Measurements from ENCODE around the gene RPAP2. TPM values are rescaled to one million over a fixed set of nuclear protein-coding genes. Genes with fewer than 3 reads are reported as not detected.

RPAP2 gene
- total and polyA plus RNA-seq, 10 of the 15 experiments (the other 5 are each of a cell fraction or from before 2014, with no cell fraction given): 11.4 to 39.5 (median 21.7) TPM

- H3K9ac ChIP-seq (ENCODE audit: control insufficient read depth, insufficient read depth, low read length): no peak overlapping the region
- WGBS (ENCODE audit: insufficient coverage, insufficient replicate concordance, low lambda C conversion rate, missing lambda C conversion rate): 96% methylated on average over 4 of the region's 4 CpGs
- H3K9me3 ChIP-seq (replicated peaks; ENCODE audit: control insufficient read depth, insufficient read depth, low read length): peaks cover 5% of the 10 kb centered on the region; the same call in 2 of the 3 replicates
- intact Hi-C loops (cut with micrococcal nuclease; ENCODE audit: unreplicated experiment) (no loop called here), in situ Hi-C loops (cut with MboI) (no loop called here)
- FAIRE-seq (no peak), ATAC-seq (no peak), DNase-seq (ENCODE audit: low read depth, low spot score) (no peak)
- no TSS peak for BruUV-seq (replicated peaks)
- ChIA-PET RAD21 (ENCODE audit: unreplicated experiment) (no interaction called here), SMC1A (ENCODE audit: uncharacterized antibody, unreplicated experiment) (interaction anchor here (0.8 to 1.6 kb wide), 4 partner anchors 9 to 65 kb away, joined by 3 to 6 read pairs (median 3); no protein-coding TSS in a partner anchor), CTCF (interaction anchor here (1.0 to 1.1 kb wide), 2 partner anchors 12 to 330 kb away, joined by 3 read pairs; no protein-coding TSS in a partner anchor), POLR2A (no interaction called here)
- H2AFZ ChIP-seq (ENCODE audit: control insufficient read depth, low read depth, low read length): no peak overlapping the region
- H3K4me2 ChIP-seq (ENCODE audit: control insufficient read depth, insufficient read depth): no peak overlapping the region
- peaks cover 4 to 9% of the 10 kb centered on the region in 2 experiments; a peak in 3 of 4 replicates for H3K36me3 ChIP-seq (ENCODE audit: control insufficient read depth in 2 of 2, insufficient read depth in 2 of 2, low read length in 1 of 2)
- TF ChIP-seq MYB (IDR thresholded peaks at IDR 0.05; ENCODE audit: borderline replicate concordance, low read depth, low read length) (no peak), SRF (IDR thresholded peaks at IDR 0.05; ENCODE audit: low read depth in 2 of 2, low read length in 2 of 2) (no peak), MEF2B (IDR thresholded peaks at IDR 0.05; ENCODE audit: partially characterized antibody, poor library complexity, severe bottlenecking) (peak; percentile 22), CBX5 (IDR thresholded peaks at IDR 0.05; ENCODE audit: low read depth) (peak; percentile 43; the same call in 1 of the 2 replicates)
- H3K4me1 ChIP-seq (ENCODE audit: control insufficient read depth, insufficient read depth, low read length): no peaks in the 10 kb centered on the region
- no peak overlapping the region for H3K27ac ChIP-seq (ENCODE audit: control insufficient read depth, insufficient read depth)
- no peaks in the 10 kb centered on the region for H3K27me3 ChIP-seq (replicated peaks in 1 of 2; ENCODE audit: control insufficient read depth in 2 of 2, insufficient read depth in 2 of 2, low read length in 1 of 2)
- H4K20me1 ChIP-seq (ENCODE audit: control insufficient read depth, insufficient read depth): no peaks in the 10 kb centered on the region
- no peaks in the 10 kb centered on the region for H3K79me2 ChIP-seq (ENCODE audit: control insufficient read depth, insufficient read depth, low read length)
- no peak overlapping the region for H3K4me3 ChIP-seq
Observed at GRCh38 chr1:92327794-92328193, 28.9 kb downstream of the RPAP2 start.

DNA sequence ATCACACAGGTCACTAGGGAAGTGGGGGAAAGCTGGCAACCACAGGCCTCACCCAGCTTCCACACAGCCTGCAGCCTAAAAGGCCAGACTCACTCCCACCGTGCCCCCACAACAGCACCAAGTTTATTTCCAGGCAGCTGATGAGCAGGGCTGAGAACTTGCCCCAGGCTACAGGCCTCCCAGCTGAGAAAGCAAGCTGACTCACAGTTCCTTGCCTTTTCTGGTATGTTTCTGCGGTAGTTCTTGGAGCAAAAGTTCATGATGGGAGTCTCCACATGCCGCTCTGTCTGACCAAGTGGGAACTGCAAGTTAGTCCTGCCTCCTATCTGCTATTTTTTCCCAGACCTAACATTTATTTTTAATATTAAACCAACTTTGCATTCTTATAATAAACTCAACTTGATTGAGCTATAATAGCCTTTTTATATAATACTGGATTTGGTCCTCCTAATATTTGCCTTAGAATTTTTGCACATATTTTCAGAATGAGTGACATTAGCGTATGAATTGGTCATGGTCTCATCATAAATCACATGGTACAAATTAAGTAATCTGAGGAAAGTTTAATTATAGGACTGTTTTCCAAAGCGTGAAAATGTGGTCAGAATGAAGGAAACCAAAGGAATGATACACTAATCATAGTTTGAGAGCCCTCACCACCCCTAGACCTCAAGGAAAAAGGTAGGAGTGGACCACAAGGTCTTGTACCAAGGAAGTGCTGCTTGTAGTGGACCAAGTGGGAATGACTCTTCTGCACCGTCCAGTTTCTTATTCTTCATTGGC is 30.7 kb downstream of the RPAP2 start:
- 94% methylated on average over 6 of the region's 6 CpGs for WGBS (ENCODE audit: insufficient coverage, insufficient replicate concordance, low lambda C conversion rate, missing lambda C conversion rate)
- ChIA-PET CTCF (interaction anchor here (1.0 kb wide), 1 partner anchor 274 kb away, joined by 3 read pairs; no protein-coding TSS in a partner anchor), POLR2A (interaction anchor here (0.6 kb wide), 1 partner anchor 194 kb away, joined by 6 read pairs; no protein-coding TSS in a partner anchor), RAD21 (ENCODE audit: unreplicated experiment) (no interaction called here), SMC1A (ENCODE audit: uncharacterized antibody, unreplicated experiment) (interaction anchor here (0.8 kb wide), 1 partner anchor 12 kb away, joined by 3 read pairs; no protein-coding TSS in a partner anchor)
- no peaks in the 10 kb centered on the region for H3K4me1 ChIP-seq (ENCODE audit: control insufficient read depth, insufficient read depth, low read length)
- FAIRE-seq (no peak), DNase-seq (ENCODE audit: low read depth, low spot score) (no peak), ATAC-seq (no peak)
- no peak overlapping the region for H2AFZ ChIP-seq (ENCODE audit: control insufficient read depth, low read depth, low read length)
- TF ChIP-seq POLR2AphosphoS2 (IDR thresholded peaks at IDR 0.05; ENCODE audit: low read depth, low read length): no peak
- TF ChIP-seq, protein P1, sequence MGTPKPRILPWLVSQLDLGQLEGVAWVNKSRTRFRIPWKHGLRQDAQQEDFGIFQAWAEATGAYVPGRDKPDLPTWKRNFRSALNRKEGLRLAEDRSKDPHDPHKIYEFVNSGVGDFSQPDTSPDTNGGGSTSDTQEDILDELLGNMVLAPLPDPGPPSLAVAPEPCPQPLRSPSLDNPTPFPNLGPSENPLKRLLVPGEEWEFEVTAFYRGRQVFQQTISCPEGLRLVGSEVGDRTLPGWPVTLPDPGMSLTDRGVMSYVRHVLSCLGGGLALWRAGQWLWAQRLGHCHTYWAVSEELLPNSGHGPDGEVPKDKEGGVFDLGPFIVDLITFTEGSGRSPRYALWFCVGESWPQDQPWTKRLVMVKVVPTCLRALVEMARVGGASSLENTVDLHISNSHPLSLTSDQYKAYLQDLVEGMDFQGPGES (IDR thresholded peaks at IDR 0.05): no peak
- no peak for TF ChIP-seq CBFB (IDR thresholded peaks at IDR 0.05; ENCODE audit: low read depth)
- TF ChIP-seq SREBF2 (IDR thresholded peaks at IDR 0.05; ENCODE audit: low read length): no peak
- TF ChIP-seq HSF1 (IDR thresholded peaks at IDR 0.05; ENCODE audit: low read depth, low read length): no peak
- TF ChIP-seq FOS (IDR thresholded peaks at IDR 0.05; ENCODE audit: borderline replicate concordance, extremely low read depth, insufficient read length): no peak
- TF ChIP-seq MEF2A (IDR thresholded peaks at IDR 0.05; ENCODE audit: insufficient read depth, low read depth, low read length): no peak
- no peak for TF ChIP-seq SPI1 (IDR thresholded peaks at IDR 0.05; ENCODE audit: borderline replicate concordance, insufficient read depth, low read depth, low read length)
- no peak for TF ChIP-seq PAX8 (IDR thresholded peaks at IDR 0.05)
- TF ChIP-seq RFX5 (IDR thresholded peaks at IDR 0.05; ENCODE audit: low read depth, low read length): no peak
- intact Hi-C loops (cut with micrococcal nuclease; ENCODE audit: unreplicated experiment): no loop called here
- no peak overlapping the region for H3K27ac ChIP-seq (ENCODE audit: control insufficient read depth, insufficient read depth)
- H3K4me2 ChIP-seq (ENCODE audit: control insufficient read depth, insufficient read depth): no peak overlapping the region
- peaks cover 5% of the 10 kb centered on the region; the same call in 2 of the 3 replicates for H3K9me3 ChIP-seq (replicated peaks; ENCODE audit: control insufficient read depth, insufficient read depth, low read length)
- no peak overlapping the region for H3K4me3 ChIP-seq
- H4K20me1 ChIP-seq (ENCODE audit: control insufficient read depth, insufficient read depth): no peaks in the 10 kb centered on the region
- no TSS peak for BruUV-seq (replicated peaks)
- H3K36me3 ChIP-seq (ENCODE audit: control insufficient read depth in 2 of 2, insufficient read depth in 2 of 2, low read length in 1 of 2): peaks cover 4 to 8% of the 10 kb centered on the region in 2 experiments; a peak in 2 of 4 replicates
- in situ Hi-C loops (cut with MboI): no loop called here
- no peaks in the 10 kb centered on the region for H3K27me3 ChIP-seq (replicated peaks in 1 of 2; ENCODE audit: control insufficient read depth in 2 of 2, insufficient read depth in 2 of 2, low read length in 1 of 2)
- H3K9ac ChIP-seq (ENCODE audit: control insufficient read depth, insufficient read depth, low read length): no peak overlapping the region
- no peaks in the 10 kb centered on the region for H3K79me2 ChIP-seq (ENCODE audit: control insufficient read depth, insufficient read depth, low read length)
